Lower leg skin (tissue), 3 donors: Measurements from ENCODE around the gene CREB5.

Experiments used
- CTCF ChIP-seq, 3 donors: fragments of 450-650 bp; IDR thresholded peaks; one replicate each; pipeline ENCODE4 v1.5.1; 2016; ENCODE audit warnings: antibody characterized with exemption in 3 of 3, mild to moderate bottlenecking in 3 of 3, moderate library complexity in 2 of 3
- POLR2A ChIP-seq, 2 donors: fragments of 450-650 bp; IDR thresholded peaks; one replicate each; pipeline ENCODE4 v1.6.1; 2016 to 2017; ENCODE audit warnings: antibody characterized with exemption in 2 of 2, mild to moderate bottlenecking in 1 of 2, moderate library complexity in 1 of 2

GRCh38 chr7:28592861-28593260, 180.5 kb downstream of the CREB5 start:
- no peak for TF ChIP-seq CTCF (IDR thresholded peaks at IDR 0.05)
- TF ChIP-seq POLR2A (IDR thresholded peaks at IDR 0.05) = no peak
